NCI-H1417 (cell line): Measurements from ENCODE around the gene FAM163B.
"Not testable (repeated sequence)": the region's sequence is repeated elsewhere in the genome, so short reads cannot be mapped to it uniquely, and the experiment has no call there.

Experiments
- DNase-seq, 3 experiments: peaks; one replicate each; lab custom pipeline; 2025; lab: John Stamatoyannopoulos, UW

Gene FAM163B

GRCh38 chr9:133640160-133640559, 31.0 kb upstream of the FAM163B start:
- no peak for DNase-seq

GRCh38 chr9:133639613-133640012, 30.4 kb upstream of the FAM163B start:
- no peak for DNase-seq

DNA sequence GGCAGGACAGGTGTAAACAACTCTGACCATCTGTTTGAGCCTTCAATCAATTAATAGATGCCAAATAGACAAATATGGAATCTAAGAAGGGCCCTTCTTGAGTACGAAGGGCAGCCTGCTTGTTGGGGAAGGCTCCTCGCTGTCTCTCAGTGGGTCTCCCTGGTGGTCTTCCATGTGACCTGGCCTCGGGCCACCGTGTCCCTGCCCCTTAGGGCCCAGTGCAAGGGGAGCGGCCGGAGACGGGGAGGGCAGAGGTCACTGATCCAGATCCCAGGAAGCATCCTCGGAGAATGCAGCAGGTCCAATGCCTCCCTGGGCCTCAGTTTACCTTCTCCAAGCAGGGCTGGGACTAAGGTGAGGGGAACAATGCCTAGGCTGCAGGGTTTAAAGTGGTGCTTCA, 29.5 kb upstream of the FAM163B start:
- DNase-seq = no peak

- no peak for DNase-seq
Observed at GRCh38 chr9:133638076-133638475, 28.9 kb upstream of the FAM163B start.

- DNase-seq = no peak
Observed at GRCh38 chr9:133637451-133638055, 28.4 kb upstream of the FAM163B start.

DNA sequence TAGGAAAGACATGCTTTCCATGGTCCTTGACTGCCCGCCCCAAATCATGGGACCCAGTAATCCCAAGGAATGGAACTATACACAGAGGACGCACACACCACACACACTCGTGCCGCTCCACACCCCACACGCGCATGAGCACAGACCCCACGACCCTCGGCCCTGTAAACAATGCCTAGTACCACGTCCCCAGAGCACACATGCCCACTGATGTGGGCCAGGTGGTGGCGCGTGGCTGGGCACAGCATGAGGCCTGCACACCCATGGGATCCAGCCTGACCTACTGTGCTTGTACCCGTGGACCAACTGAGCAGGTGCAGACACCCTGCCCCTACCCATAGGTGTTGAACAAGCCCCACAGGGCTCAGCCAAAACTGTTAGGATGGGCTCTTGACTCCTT, 27.7 kb upstream of the FAM163B start:
- no peak for DNase-seq

DNA sequence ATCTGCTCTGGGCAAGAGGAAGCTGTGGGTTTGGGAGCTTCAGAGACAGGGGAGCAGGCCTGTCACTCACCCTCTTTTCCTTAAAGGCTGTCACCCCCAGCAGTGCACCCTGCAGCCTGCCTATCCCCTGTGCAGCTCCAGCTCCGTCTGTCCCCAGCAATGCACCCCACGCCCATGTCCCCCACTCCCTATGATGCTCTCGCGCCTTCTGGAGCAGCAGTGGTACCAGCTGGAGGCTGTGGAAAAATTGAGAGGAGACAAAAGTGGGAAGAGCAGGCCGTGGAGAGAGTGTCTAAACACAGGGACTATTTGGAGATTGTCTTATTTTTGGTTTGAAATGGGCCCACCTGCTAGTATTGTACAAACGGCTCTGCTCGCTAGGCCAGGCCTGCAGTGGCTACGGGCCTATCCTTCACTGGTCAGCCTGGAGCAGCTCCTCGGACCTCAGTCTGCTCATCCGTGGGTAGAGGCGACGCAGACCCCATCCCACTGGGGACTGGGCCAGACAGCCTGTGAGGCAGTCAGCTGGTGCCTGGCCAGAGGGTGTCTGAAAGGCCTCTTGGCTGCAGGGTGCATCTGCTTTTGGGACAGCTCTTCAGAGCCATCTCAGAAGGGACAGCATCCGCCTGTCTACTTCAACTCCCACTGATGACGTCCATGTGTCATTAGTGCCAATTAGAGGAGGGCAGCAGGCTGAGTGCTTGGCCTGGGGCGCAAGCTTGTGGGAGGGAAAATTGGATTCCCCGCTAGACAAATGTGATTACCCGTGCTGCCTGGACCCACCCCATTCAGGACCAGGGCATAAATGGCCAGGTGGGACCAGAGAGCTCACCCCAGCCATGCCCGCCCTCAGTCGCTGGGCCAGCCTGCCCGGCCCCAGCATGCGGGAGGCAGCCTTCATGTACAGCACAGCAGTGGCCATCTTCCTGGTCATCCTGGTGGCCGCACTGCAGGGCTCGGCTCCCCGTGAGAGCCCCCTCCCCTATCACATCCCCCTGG, 26.6 kb upstream of the FAM163B start, which contains the start of gene DBH:
Gene DBH, plus strand, starts transcription at position 831 of the 999 bp plus-strand sequence. Its CDS starts 9 bp downstream, at position 840.
- peak in 1 of 3 experiments; percentile 21 for DNase-seq

DNA sequence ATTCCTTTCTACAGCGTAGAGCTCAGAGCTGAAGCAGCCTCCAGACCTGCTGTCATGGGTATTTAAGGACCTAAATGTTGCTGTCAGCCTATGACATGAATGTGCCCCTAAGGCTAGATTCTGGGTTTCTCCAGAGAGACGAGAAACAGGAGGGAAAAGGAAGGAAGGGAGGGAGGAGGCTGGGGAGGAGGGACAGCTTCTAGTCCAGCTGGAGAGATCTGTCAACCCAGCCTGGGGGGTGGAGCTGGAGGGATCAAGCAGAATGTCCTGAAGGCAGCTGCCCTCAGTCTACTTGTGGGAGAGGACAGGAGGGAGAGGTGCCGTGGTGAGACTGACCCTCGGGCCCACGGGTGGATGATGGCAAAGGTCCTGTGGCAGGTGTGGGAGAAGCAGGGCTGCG, 25.9 kb upstream of the FAM163B start:
- DNase-seq = peak in 2 of 3 experiments; percentile 16 to 50

DNA sequence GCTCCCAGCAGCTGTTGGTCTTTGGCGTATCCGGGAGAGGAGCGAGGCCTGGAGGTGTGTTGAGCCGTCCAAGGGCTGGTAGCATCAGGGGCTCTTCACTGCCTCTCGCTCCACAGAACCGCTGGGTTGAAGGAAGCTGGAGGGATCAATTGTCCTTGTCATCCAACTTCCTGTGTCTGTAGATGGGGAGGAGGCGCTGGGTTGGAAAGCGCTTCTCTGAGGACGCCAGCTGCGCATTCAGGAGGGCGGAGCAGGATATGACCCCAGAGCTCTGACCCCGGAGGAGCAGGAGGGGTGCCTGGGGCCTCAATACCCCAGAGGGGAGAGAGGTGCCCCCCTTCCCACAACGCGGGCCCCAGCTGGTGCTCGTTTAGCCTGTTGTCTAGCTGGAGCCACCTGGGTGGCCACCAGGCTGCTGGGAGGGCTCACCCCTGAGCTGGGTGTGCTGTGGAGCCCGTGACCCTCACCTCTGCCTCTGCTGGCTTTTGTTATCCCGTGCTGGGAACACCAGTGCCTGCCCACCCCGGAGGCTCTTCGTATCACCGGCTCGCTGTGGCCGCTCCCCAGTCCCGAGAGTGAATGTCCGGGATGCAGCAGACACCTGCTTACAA, 25.0 kb upstream of the FAM163B start:
- peak; percentile 74 to 92 (median 77) for DNase-seq

GRCh38 chr9:133633681-133634080, 24.5 kb upstream of the FAM163B start:
- DNase-seq = peak in 2 of 3 experiments; percentile 83 to 87

- peak; percentile 11 to 95 (median 88) for DNase-seq
Observed at GRCh38 chr9:133632806-133633680, 23.9 kb upstream of the FAM163B start.

DNA sequence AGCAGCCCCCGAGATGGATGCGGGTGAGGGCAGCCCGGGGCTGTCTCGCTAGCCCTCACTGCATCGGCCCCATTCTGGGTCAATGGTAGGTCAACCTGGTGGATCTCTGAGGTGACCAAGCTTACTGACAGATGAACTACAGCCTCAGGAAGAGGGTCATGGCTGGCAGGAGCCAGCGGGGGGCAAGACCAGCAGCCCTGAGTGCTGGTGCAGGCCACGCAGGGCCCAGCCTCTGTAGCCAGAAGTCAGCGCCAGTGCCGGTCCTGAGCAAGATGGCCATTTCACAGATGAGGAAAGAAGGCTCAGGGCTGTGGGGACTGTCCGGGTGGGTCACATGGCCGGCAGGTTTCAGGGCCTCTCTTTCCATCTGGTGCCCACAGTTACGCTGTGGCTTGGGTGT, 21.9 kb upstream of the FAM163B start:
- no peak for DNase-seq

- DNase-seq = no peak
Observed at GRCh38 chr9:133629221-133630110, 20.3 kb upstream of the FAM163B start.

- no peak for DNase-seq
Observed at GRCh38 chr9:133628766-133629165, 19.6 kb upstream of the FAM163B start.

GRCh38 chr9:133627341-133627740, 18.2 kb upstream of the FAM163B start:
- DNase-seq = no peak

- DNase-seq = not testable (repeated sequence)
Observed at GRCh38 chr9:133626008-133626407, 16.8 kb upstream of the FAM163B start.

DNA sequence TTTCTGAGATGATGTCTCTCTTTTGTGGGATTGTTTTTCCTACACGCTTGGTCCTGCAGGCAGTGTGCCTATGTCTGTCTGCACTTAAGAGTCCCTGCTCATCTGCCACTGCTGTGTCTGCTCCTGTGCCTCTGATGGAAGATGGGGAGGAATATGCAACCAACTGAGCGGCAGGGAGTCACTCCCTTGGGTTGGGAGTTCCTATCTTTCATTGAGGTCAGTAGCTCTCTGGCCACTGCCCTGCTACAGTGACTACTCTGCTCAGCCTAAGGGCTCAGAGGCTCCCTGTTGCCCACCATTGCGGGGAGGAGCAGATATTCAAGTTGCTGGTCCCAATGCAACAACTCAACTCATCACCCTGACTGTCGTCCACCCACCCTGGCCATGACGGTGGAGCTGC, 13.4 kb upstream of the FAM163B start:
- DNase-seq = no peak

- peak in 2 of 3 experiments; percentile 17 to 50 for DNase-seq
Observed at GRCh38 chr9:133621725-133622267, 12.6 kb upstream of the FAM163B start.

GRCh38 chr9:133619791-133620190, 10.6 kb upstream of the FAM163B start:
- DNase-seq = peak in 1 of 3 experiments; percentile 13

DNA sequence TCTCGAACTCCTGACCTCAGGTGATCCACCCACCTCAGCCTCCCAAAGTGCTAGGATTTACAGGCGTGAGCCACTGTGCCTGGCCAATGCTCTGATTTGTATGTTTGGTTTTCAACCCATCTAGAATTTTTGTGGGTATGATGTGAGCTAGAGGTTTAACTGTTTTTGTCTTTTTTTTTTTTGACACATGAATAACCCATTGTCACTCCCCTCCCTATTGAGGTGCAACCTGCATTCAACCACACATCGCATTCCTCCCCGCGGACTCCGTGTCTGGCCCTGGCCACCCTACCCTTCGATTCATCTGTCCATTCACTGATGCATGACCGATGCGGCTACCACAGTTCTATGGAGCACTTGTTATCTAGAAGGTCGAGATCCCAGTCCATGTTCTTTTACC, 9.5 kb upstream of the FAM163B start:
- DNase-seq = no peak
